GM18517 (cell line): ENCODE results near the gene FLNB.

Source experiments
- ATAC-seq: cut with Tn5 transposase; IDR thresholded peaks from one replicate; pipeline ENCODE4 v1.9.1; 2021; ENCODE audit warnings: mild to moderate bottlenecking, moderate library complexity; ENCODE audit not compliant: unreplicated experiment

FLNB gene

DNA sequence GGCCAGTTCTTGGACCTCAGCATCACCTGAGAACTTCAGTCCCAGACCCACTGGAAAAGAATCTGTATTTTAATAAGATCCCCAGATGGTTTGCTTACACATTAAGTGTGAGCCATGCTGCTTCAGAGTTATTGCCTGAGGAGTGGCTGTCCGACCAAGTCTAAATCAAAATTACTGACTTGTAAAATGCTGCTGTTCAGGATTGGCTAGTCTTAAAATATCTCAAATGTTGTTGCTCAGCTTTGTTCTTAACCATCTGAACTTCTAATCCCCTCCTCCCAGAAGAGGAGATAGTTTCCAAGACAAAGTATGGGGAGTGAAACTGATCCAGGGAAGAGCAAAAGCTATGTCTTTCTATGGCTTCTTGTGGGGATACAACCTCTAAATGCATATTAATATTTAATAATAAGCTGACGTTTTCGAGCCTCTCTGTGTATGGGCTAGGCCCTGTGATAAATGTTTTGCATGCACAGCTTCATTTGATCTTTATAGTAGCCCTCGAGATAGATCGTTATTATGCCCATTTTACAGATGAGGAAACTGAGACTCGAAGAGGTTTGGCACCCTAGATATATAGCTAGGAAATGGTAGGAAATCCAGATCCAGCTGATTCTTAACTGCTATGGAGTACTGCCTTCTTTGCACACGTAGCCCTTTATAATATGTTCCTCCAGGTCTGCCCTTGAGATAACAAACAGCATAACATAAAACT lies 150.4 kb downstream of the FLNB start:
- ATAC-seq, result no peak

DNA sequence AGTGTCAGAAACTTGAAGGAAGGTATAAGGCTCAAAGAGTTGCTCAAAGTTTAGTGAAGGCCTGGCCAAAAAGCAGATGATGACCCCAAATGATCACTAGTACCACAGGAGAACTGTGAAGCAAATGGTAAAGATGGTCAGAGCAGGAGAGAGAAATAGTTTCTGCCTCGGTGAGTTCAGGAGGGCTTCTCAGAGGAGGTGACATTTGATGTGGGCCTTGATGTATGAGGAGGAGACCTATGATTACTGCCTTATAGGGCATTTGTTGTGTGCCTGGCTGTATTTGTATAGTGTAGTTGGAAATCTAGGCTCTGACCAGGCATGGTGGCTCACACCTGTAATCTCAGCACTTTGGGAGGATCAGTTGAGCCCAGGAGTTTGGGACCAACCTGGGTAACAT lies 152.2 kb downstream of the FLNB start:
- ATAC-seq, result no peak

DNA sequence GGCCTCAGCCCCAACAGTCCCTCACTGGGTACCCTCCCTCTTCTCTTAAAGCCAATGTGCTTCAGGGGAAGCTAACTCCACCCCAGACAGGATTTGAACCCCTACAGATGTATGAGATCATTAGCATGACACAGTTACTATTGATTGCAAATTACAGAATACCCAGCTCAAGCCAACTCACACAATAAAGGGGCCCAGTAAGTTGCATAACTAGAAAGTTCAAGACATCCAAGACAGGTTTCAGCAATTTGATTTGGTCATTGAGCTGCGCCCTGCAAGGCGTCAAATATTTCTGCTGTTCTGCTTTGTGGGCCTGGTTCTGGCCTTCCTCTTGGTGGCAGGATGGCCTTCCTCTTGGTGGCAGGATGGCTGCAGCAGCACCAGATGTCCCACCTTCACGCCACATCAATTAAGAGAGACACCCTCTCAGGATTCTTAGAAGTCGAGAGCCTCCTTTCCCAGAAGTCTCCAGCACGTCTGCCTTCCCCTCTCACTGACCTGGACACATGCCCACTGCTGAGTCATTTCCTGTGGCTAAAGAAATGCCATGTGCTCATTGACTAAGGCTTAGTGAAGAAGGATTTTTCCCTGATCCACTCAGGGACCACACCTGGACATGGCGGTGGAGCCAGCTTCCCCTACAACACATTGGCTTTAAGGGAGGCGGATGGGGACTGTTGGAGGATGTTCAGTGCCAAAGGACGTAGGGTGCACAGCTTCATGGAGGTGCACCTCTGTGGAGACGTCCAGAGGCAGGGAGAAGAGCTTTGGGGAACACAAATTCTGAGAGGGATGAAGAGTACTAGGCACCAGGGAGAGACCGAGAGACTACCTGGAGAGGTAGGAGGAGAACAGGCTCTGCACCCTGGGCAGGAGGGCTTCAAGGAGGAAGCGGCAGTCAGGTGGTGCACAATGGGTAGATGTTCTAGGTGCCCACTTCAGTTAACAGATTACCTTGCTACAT lies 153.5 kb downstream of the FLNB start:
- no peak for ATAC-seq

GRCh38 chr3:58163234-58163633 lies 155.0 kb downstream of the FLNB start:
- ATAC-seq, result no peak

GRCh38 chr3:58164199-58164879 lies 156.1 kb downstream of the FLNB start:
- ATAC-seq, result no peak

DNA sequence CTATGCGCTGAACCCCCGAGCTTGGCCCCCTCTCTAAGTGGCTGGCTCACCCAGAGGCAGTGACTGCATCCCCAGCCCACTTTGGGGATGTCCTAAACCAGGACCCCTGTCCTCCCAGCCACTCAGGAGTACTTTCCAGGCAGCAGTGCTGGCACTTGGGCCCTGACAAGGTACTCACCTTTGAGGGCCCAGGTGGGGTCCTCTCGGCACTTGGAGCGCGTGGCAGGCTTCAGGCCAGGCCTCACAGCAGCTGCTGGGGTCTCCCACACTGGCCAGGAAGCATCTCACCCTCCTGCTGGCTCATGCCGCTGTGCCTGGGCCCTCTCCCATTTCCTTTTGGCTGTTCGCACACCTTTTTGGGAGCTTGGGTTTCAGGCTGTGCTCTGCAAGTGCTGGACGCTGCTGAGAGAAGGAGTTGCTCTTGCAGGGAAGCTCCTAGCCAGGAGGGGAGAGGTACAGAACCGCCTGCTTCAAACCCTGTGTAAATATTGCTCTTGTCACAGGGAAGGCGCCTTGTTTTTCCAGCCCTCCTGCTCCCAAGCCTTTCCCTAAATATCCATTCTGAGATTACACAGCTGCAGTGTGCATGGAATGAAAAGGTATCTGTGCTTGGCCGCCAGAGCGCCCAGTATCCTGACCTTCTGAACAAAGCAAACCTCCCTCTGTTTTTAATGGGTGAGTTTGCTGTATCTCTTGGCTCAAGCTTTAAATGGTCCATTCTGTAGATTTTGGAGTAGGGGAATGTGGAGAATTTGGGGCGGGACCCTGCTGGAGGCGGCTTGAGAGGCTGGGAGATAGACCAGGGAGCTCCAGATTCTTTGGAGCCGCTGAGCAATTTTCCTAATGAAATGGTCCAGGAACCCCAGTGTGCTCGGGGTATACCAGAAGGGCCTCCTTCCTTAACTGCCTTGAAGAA lies 156.9 kb downstream of the FLNB start:
- no peak for ATAC-seq

DNA sequence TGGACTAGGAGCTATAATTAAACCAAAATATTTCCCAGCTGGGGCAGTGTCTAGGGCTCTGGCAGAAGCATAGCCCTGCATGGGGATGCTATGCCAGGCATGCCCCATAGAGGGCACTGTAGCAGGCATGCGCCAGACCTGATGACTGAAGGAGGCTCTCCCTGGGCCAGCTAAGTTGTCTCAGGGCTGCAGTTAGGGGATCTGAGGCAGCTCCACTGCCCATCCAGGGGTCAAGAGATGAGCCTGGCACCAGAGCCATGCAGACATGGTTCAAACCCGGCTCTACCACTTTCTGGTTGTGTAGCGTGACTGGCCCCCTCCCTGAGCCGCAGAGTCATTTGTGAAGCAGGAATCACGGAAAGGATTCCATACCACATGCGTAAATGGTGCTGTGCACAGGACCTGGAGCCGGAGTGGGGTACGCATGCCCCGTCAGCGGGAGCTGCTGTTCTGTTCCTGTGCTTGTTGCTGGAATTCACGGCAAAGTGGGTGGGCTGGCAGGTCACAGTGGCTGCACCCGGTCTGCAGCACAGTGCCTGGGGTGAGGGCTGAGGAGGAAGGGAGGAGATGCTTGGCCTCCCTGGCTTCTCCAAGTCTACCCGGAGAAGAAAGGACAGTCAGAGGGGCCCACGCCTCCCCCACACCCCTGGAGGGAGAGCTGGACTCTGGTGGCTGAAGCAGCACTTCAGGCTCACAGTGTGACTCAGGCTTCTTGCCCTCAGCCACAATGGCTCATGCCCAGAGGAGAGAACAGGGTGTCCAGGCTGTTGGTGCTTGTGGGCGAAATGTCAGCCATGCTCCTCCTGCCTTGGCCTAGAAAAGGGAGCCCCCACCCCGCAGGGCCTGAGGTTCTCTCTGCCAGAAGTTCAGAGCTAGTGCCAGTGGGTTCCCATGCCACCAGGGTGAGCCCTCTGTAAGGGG lies 159.5 kb downstream of the FLNB start:
- ATAC-seq, result no peak

DNA sequence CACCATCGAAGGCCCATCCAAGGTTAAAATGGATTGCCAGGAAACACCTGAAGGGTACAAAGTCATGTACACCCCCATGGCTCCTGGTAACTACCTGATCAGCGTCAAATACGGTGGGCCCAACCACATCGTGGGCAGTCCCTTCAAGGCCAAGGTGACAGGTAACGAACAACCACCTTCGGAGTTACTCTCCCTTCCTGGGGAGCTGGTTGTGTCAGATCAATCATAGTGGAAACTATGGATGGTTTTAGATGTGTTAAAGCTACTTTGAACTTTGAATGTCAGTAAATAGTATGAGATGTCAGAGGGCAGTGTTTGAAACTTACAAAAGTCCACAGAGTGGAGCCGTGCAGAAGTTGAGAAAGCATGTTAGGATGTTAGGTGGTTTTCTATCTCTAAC lies 160.3 kb downstream of the FLNB start:
- ATAC-seq, result no peak

DNA sequence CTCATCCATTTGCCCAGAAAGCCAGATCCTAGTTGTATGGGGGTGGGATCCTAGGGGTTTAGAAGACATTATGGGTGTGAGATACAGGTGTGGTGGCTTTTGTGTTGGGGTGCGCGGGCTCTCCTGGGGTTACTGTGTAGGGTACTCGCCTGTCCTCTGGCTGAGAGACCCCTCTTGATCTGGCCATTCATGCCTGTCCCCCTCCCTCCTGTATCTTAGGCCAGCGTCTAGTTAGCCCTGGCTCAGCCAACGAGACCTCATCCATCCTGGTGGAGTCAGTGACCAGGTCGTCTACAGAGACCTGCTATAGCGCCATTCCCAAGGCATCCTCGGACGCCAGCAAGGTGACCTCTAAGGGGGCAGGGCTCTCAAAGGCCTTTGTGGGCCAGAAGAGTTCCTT lies 161.1 kb downstream of the FLNB start:
- ATAC-seq, result no peak

GRCh38 chr3:58170376-58170775 lies 162.2 kb downstream of the FLNB start:
- ATAC-seq, result no peak

DNA sequence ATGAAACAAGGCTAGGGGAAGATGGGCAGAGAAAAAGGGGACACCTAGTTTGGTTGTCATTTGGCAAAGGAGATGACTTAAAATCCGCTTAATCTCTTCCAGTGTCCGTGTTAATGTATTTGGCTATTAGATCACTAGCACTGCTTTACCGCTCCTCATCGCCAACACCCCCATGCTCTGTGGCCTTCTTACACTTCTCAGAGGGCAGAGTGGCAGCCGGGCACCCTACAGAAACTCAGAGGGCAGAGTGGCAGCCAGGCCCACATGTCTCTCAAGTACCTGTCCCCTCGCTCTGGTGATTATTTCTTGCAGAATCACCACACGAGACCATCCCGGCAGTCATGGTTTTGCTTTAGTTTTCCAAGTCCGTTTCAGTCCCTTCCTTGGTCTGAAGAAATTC lies 162.9 kb downstream of the FLNB start:
- no peak for ATAC-seq

DNA sequence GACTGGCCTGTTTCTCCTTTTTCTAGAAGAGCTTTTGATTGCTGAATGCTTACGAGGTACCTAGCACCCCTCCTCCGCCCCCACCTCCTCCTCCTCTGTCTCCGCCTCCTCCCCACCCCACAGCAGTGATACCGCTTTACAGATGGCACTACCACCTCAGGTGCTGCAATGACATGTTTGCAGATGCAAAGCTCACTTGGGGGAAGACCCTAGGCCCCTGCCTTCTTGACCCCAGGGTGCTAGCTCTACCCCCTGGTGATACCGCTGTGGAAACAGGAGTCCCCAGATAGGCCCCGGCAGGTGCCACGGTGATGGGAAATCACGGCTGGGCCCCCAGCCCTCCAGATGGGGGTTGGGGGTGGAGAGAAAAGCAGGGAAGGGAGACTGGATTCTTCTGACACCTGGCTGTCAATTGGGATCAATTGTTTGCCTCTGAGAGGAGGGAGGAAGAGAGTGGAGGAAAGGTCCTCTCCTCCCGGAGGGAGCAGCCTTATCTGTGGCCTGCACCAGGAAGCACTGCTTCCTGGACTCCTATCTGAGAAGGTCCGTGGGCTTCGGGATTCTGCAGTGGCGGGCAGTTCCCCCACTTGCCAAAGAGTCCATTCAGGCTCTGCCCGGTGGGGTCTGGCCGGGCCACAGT lies 164.9 kb downstream of the FLNB start:
- no peak for ATAC-seq

DNA sequence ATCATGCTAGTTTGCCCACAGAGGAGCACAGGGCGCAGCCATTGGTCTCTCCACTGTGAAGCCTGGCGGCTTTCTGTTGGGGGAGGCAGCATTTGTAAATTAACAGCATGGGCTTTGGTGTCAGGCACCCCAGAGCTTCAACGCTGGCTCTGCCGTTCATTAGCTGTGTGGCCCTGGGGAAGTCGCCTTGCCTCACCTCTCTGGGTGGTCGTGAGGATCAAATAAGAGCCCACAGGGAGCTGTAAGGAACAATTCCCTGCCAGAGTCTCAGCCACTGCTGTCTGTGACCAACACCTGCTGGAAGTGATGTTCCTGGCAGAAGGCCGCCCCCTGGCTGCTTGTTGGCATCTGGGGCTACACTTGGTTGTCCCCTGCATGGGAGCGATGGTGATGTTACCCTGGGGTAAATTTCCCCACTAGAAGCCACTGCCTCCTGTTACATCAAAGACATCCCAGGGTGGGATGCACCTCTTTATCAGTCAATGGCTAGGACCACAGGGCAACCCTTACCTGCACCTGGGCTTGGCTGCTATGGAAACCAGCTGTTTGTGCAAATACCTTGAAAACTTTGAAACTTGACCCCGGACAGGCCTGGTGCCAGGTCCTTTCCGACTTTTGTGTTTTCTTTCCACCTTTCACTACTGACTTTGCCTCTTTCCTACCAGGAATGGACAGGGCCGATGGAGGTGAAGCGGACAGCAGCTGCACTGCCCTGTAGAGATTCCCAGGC lies 165.6 kb downstream of the FLNB start:
- no peak for ATAC-seq

GRCh38 chr3:58175187-58175436 lies 166.9 kb downstream of the FLNB start:
- ATAC-seq, result no peak

- no peak for ATAC-seq
These were observed 167.4 kb downstream of the FLNB start for GRCh38 chr3:58175437-58176184.

- no peak for ATAC-seq
These were observed 167.9 kb downstream of the FLNB start for GRCh38 chr3:58176185-58176530.

GRCh38 chr3:58176827-58177489 lies 168.7 kb downstream of the FLNB start:
- ATAC-seq, result no peak
